K562 (cell line): Measurements from ENCODE around the gene SCN4B. TPM values are rescaled to one million over a fixed set of nuclear protein-coding genes. Genes with fewer than 3 reads are reported as not detected.
A peak's percentile ranks its signal among the peaks of the same experiment; 100 is the strongest.

ENCODE experiments used
- ATAC-seq: fragments of 200-7000 bp; cut with Tn5 transposase; 3 replicates; pipeline ENCODE4 v1.9.1; 2020; ENCODE audit warnings: moderate library complexity
- BruUV-seq: library from RNA; stranded (reverse); fragments of 400-500 nt; replicated peaks from 2 replicates; lab custom pipeline; 2021; lab: Mats Ljungman, UMichigan
- CTCF ChIA-PET: fragments of 300-600 bp; formaldehyde crosslinking; extraction: SDS; loops from one replicate; lab custom pipeline; 2021; ENCODE audit warnings: low intra/inter-chr PET ratio; lab: Yijun Ruan, JAX
- POLR2A ChIA-PET: fragments of 300-600, 350-650 bp; sonication (Branson Sonifier 250); formaldehyde crosslinking; extraction: SDS; loops from one replicate; lab custom pipeline; 2021; ENCODE audit warnings: antibody characterized with exemption, inconsistent platforms; lab: Yijun Ruan, JAX
- DNase-seq, 4 experiments: peaks; one replicate each; pipeline versions ENCODE4 v3.0.0 to v3.0.0-alpha.2; 2011 to 2018; ENCODE audit warnings: low spot score in 3 of 4, mixed read lengths in 3 of 4; ENCODE audit errors: extremely low read depth in 1 of 4
- FAIRE-seq: peaks from 2 replicates; lab custom pipeline; 2011; peaks lifted over from hg19 to GRCh38; lab: Jason Lieb, UNC
- H2AFZ ChIP-seq: 2 replicates; pipeline ENCODE4 v1.6.0; 2011; ENCODE audit warnings: low read depth, low read length, control low read depth, inconsistent platforms
- H3K27ac ChIP-seq: fragments of 200-600 bp; 3 replicates; pipeline ENCODE4 v1.8.0; 2011; ENCODE audit warnings: low read depth, mild to moderate bottlenecking, control low read depth, inconsistent platforms, low read length, moderate library complexity, mixed read lengths; ENCODE audit errors: extremely low read depth
- H3K27me3 ChIP-seq, 2 experiments: fragments of 300-600 bp in 1 of 2; 2 replicates in 1 of 2; 3 replicates in 1 of 2; pipeline versions ENCODE4 v1.6.0 to v1.8.0; 2011; ENCODE audit warnings: inconsistent platforms in 2 of 2, low read length in 2 of 2, mild to moderate bottlenecking in 1 of 2, mixed read lengths in 1 of 2, moderate library complexity in 1 of 2; ENCODE audit not compliant: control insufficient read depth in 2 of 2, insufficient read depth in 2 of 2
- H3K36me3 ChIP-seq: fragments of 300-600 bp; 3 replicates; pipeline ENCODE4 v1.8.0; 2011; ENCODE audit warnings: mild to moderate bottlenecking, low read length, inconsistent platforms; ENCODE audit not compliant: control insufficient read depth, insufficient read depth
- H3K4me1 ChIP-seq, 2 experiments: fragments of 200-600 bp in 1 of 2; replicated peaks in 1 of 2; 2 replicates in 1 of 2; 3 replicates in 1 of 2; pipeline versions ENCODE4 v1.5.1 to v1.8.0; 2011; ENCODE audit warnings: inconsistent platforms in 2 of 2, low read length in 2 of 2, mild to moderate bottlenecking in 1 of 2, mixed read lengths in 1 of 2, moderate library complexity in 1 of 2; ENCODE audit not compliant: control insufficient read depth in 2 of 2, insufficient read depth in 2 of 2
- H3K4me2 ChIP-seq: 2 replicates; pipeline ENCODE4 v1.6.1; 2011; ENCODE audit warnings: low read length, control low read depth, inconsistent platforms, mixed read lengths; ENCODE audit not compliant: insufficient read depth
- H3K4me3 ChIP-seq: fragments of 200-600 bp; sonication (generic), shearing (Covaris generic); 2 replicates; pipeline ENCODE4 v1.5.1; 2016; ENCODE audit warnings: control low read depth, inconsistent platforms
- H3K79me2 ChIP-seq: fragments of 200-600 bp; 3 replicates; pipeline ENCODE4 v1.8.0; 2011; ENCODE audit warnings: low read length, inconsistent platforms; ENCODE audit not compliant: control insufficient read depth, insufficient read depth
- H3K9ac ChIP-seq, 2 experiments: 2 replicates each; pipeline versions ENCODE4 v1.6.0 to v1.6.1; 2011; ENCODE audit warnings: low read depth in 2 of 2, low read length in 2 of 2, control low read depth in 1 of 2, inconsistent platforms in 1 of 2, mild to moderate bottlenecking in 1 of 2, mixed read lengths in 1 of 2; ENCODE audit not compliant: insufficient read depth in 1 of 2
- H3K9me1 ChIP-seq: one replicate; pipeline ENCODE4 v1.6.0; 2011; ENCODE audit warnings: inconsistent platforms, mild to moderate bottlenecking, low read length, moderate library complexity; ENCODE audit not compliant: control insufficient read depth, insufficient read depth
- H3K9me3 ChIP-seq: replicated peaks from 2 replicates; pipeline ENCODE4 v1.5.1; 2011; ENCODE audit warnings: low read depth, low read length, inconsistent platforms; ENCODE audit not compliant: control insufficient read depth, insufficient read depth
- H4K20me1 ChIP-seq: replicated peaks from 2 replicates; pipeline ENCODE4 v1.6.1; 2011; ENCODE audit warnings: low read length, inconsistent platforms, mixed read lengths; ENCODE audit not compliant: control insufficient read depth, insufficient read depth
- ARID2 ChIP-seq: fragments of 450-650 bp; IDR thresholded peaks from 2 replicates; pipeline ENCODE4 v1.6.1; 2017; ENCODE audit warnings: antibody characterized with exemption, mild to moderate bottlenecking
- TBP ChIP-seq: optimal IDR thresholded peaks from 2 replicates; pipeline ENCODE3; 2011; ENCODE audit warnings: low read depth, low read length, improper control_type of control experiment
- ZNF512 ChIP-seq: IDR thresholded peaks from 2 replicates; pipeline ENCODE4 v1.6.1; 2016; ENCODE audit warnings: missing genetic modification characterization, missing compliant biosample characterization
- ZSCAN29 ChIP-seq: fragments of 450-650 bp; IDR thresholded peaks from 2 replicates; pipeline ENCODE4 v1.6.1; 2017
- WGBS: fragments of 100-300 bp; shearing (Covaris generic); methylation state at CpG from one replicate; pipeline ENCODE4 v1.1.6; 2016; ENCODE audit warnings: low coverage, mixed read lengths; ENCODE audit not compliant: insufficient coverage; ENCODE audit errors: missing lambda C conversion rate; 5-methylcytosine and 5-hydroxymethylcytosine counted together
- in situ Hi-C: fragments of 300-500 bp; cut with MboI; formaldehyde crosslinking; loops from 4 replicates; pipeline ENCODE4 v1.15.0; 2018; ENCODE audit warnings: inconsistent platforms, mixed read lengths
- intact Hi-C: fragments of 100-400 bp; cut with micrococcal nuclease; formaldehyde crosslinking; loops from 2 replicates; pipeline ENCODE4 v1.14.2; 2022
- polyA plus RNA-seq, 8 experiments: library from polyadenylated mRNA; depleted of rRNA in 4 of 8; stranded (reverse) in 5 of 8; unstranded in 3 of 8; fragments of >200 nt; fragmentation: Nextera tagmentation in 2 of 8; fragmentation: Illumina TruSeq in 1 of 8; extraction: Ambion mirVana in 2 of 8; extraction: Trizol in 1 of 8; gene quantifications; 2 replicates each; pipeline versions ENCODE4 v1.2.1 to v1.2.3, GENCODE V29; 2011 to 2014; ENCODE audit warnings: inconsistent platforms in 1 of 8, missing spikeins in 1 of 8
- total RNA-seq, 7 experiments: library from RNA; depleted of rRNA in 6 of 7; stranded (reverse); fragments of >200 nt in 6 of 7; fragmentation: Illumina TruSeq in 2 of 7; extraction: Trizol in 2 of 7; gene quantifications; 2 replicates each; pipeline versions ENCODE4 v1.2.1 to v1.2.3, GENCODE V29; 2011 to 2021; ENCODE audit warnings: low replicate concordance in 1 of 7

Gene SCN4B
- total and polyA plus RNA-seq, 9 of the 15 experiments (the other 6 are each of a cell fraction or from before 2014, with no cell fraction given), result 0.03 TPM; not detected in 8

- no peak overlapping the region for H3K4me2 ChIP-seq
- no peaks in the 10 kb centered on the region for H3K27me3 ChIP-seq
- H2AFZ ChIP-seq, result no peak overlapping the region
- 44% methylated on average over 8 of the region's 11 CpGs for WGBS
- CTCF ChIA-PET, result no interaction called here
- H3K9me1 ChIP-seq, result no peaks in the 10 kb centered on the region
- TF ChIP-seq ZSCAN29 (no peak), ZNF512 (tag) (peak; percentile 58; the same call in 1 of the 2 replicates), ARID2 (no peak), TBP (no peak)
- no TSS peak for BruUV-seq
- H3K27ac ChIP-seq, result no peak overlapping the region
- no peak for FAIRE-seq
- POLR2A ChIA-PET, result no interaction called here
- H3K36me3 ChIP-seq, result no peaks in the 10 kb centered on the region
- peak in 3 of 4 experiments; percentile 31 to 35 (median 32) for DNase-seq
- in situ Hi-C loops (no loop called here), intact Hi-C loops (no loop called here)
- H3K4me3 ChIP-seq, result no peak overlapping the region
- H3K4me1 ChIP-seq, result peaks cover 13 to 40% of the 10 kb centered on the region in 2 experiments
- peaks cover 9% of the 10 kb centered on the region; the same call in 2 of the 3 replicates for H3K79me2 ChIP-seq
- peak overlapping the region in 1 of 2 experiments; percentile 48; a peak in 1 of 4 replicates for H3K9ac ChIP-seq
- no peaks in the 10 kb centered on the region for H4K20me1 ChIP-seq
- ATAC-seq, result no peak
- H3K9me3 ChIP-seq, result no peaks in the 10 kb centered on the region
Measured at GRCh38 chr11:118098996-118099837, 53.4 kb downstream of the SCN4B start.
